Subcutaneous abdominal adipose tissue (tissue), 5 donors: ENCODE data around the gene CBX2.

ENCODE experiments used
- H3K27ac ChIP-seq: one replicate; pipeline ENCODE4 v1.7.0; 2013; ENCODE audit warnings: low read depth, mild to moderate bottlenecking, inconsistent platforms, low read length, moderate library complexity
- H3K27me3 ChIP-seq, 5 donors: one replicate each; pipeline ENCODE4 v1.7.0; 2013; ENCODE audit warnings: low read length in 5 of 5, inconsistent platforms in 1 of 5; ENCODE audit not compliant: control insufficient read depth in 5 of 5, insufficient read depth in 4 of 5
- H3K36me3 ChIP-seq, 5 donors: one replicate each; pipeline ENCODE4 v1.7.0; 2013; ENCODE audit warnings: low read length in 5 of 5; ENCODE audit not compliant: control insufficient read depth in 5 of 5, insufficient read depth in 5 of 5
- H3K4me1 ChIP-seq, 5 donors: one replicate each; pipeline ENCODE4 v1.7.0; 2013; ENCODE audit warnings: low read length in 5 of 5, mild to moderate bottlenecking in 3 of 5, moderate library complexity in 1 of 5; ENCODE audit not compliant: control insufficient read depth in 5 of 5, insufficient read depth in 5 of 5
- H3K4me3 ChIP-seq, 5 donors: one replicate each; pipeline ENCODE4 v1.7.0; 2013; ENCODE audit warnings: low read length in 5 of 5, low read depth in 1 of 5
- H3K9ac ChIP-seq, 5 donors: one replicate each; pipeline ENCODE4 v1.7.0; 2013; ENCODE audit warnings: low read length in 5 of 5, mild to moderate bottlenecking in 4 of 5, moderate library complexity in 3 of 5
- H3K9me3 ChIP-seq, 5 donors: one replicate each; pipeline ENCODE4 v1.7.0; 2013; ENCODE audit warnings: low read length in 5 of 5; ENCODE audit not compliant: control insufficient read depth in 5 of 5
- donor health status: healthy.
- donor health status: healthy.
- donor health status: healthy.
- donor health status: healthy.
- donor health status: healthy.

The CBX2 gene

GRCh38 chr17:79735096-79735495 lies 42.9 kb upstream of the CBX2 start:
- Histone ChIP-seq H3K9me3 (no peaks in the 10 kb centered on the region), H3K36me3 (no peaks in the 10 kb centered on the region), H3K27me3 (peaks cover 11 to 24% (median 20%) of the 10 kb centered on the region in 5 donors), H3K9ac (no peak overlapping the region), H3K4me3 (no peak overlapping the region), H3K4me1 (peaks cover 0 to 16% (median 11%) of the 10 kb centered on the region in 5 donors), H3K27ac (no peak overlapping the region)

GRCh38 chr17:79737046-79737921 lies 40.7 kb upstream of the CBX2 start:
- no peak overlapping the region for H3K4me3 ChIP-seq
- peaks cover 22 to 36% (median 29%) of the 10 kb centered on the region in 5 donors for H3K27me3 ChIP-seq

GRCh38 chr17:79737922-79738578 lies 39.9 kb upstream of the CBX2 start:
- Histone ChIP-seq H3K9me3 (no peaks in the 10 kb centered on the region), H3K27ac (no peak overlapping the region), H3K27me3 (peaks cover 22 to 41% (median 33%) of the 10 kb centered on the region in 5 donors), H3K4me3 (no peak overlapping the region), H3K4me1 (peaks cover 0 to 14% (median 14%) of the 10 kb centered on the region in 5 donors), H3K36me3 (no peaks in the 10 kb centered on the region), H3K9ac (no peak overlapping the region)

More at GRCh38 chr17:79737046-79737921, 40.7 kb upstream of the CBX2 start:
- H3K9ac ChIP-seq: no peak overlapping the region
- H3K27ac ChIP-seq: no peak overlapping the region
- peaks cover 0 to 21% (median 19%) of the 10 kb centered on the region in 5 donors for H3K4me1 ChIP-seq
- no peaks in the 10 kb centered on the region for H3K9me3 ChIP-seq
- H3K36me3 ChIP-seq: no peaks in the 10 kb centered on the region

- H3K9ac ChIP-seq: no peak overlapping the region
- H3K9me3 ChIP-seq: no peaks in the 10 kb centered on the region
- H3K4me3 ChIP-seq: no peak overlapping the region
- peaks cover 22 to 41% (median 33%) of the 10 kb centered on the region in 5 donors for H3K27me3 ChIP-seq
- peaks cover 0 to 9% (median 8%) of the 10 kb centered on the region in 5 donors for H3K4me1 ChIP-seq
- no peaks in the 10 kb centered on the region for H3K36me3 ChIP-seq
- H3K27ac ChIP-seq: no peak overlapping the region
Measured at GRCh38 chr17:79738643-79739042, 39.3 kb upstream of the CBX2 start.

- Histone ChIP-seq H3K9ac (no peak overlapping the region), H3K27ac (no peak overlapping the region), H3K4me3 (no peak overlapping the region), H3K27me3 (peaks cover 22 to 41% (median 33%) of the 10 kb centered on the region in 5 donors), H3K36me3 (no peaks in the 10 kb centered on the region), H3K4me1 (peaks cover 0 to 9% (median 8%) of the 10 kb centered on the region in 5 donors), H3K9me3 (no peaks in the 10 kb centered on the region)
Measured at GRCh38 chr17:79739148-79740062, 38.5 kb upstream of the CBX2 start.

- H3K4me1 ChIP-seq: peaks cover 0 to 9% (median 8%) of the 10 kb centered on the region in 5 donors
- peaks cover 23 to 43% (median 35%) of the 10 kb centered on the region in 5 donors for H3K27me3 ChIP-seq
- no peaks in the 10 kb centered on the region for H3K9me3 ChIP-seq
- no peak overlapping the region for H3K9ac ChIP-seq
- no peak overlapping the region for H3K27ac ChIP-seq
- no peak overlapping the region for H3K4me3 ChIP-seq
- no peaks in the 10 kb centered on the region for H3K36me3 ChIP-seq
Measured at GRCh38 chr17:79740413-79740812, 37.5 kb upstream of the CBX2 start.

- Histone ChIP-seq H3K4me3 (no peak overlapping the region), H3K4me1 (peaks cover 0 to 9% (median 8%) of the 10 kb centered on the region in 5 donors), H3K9ac (no peak overlapping the region), H3K9me3 (no peaks in the 10 kb centered on the region), H3K36me3 (no peaks in the 10 kb centered on the region), H3K27ac (no peak overlapping the region), H3K27me3 (peaks cover 29 to 46% (median 40%) of the 10 kb centered on the region in 5 donors)
Measured at GRCh38 chr17:79741401-79741750, 36.6 kb upstream of the CBX2 start.

GRCh38 chr17:79741751-79742588 lies 36.0 kb upstream of the CBX2 start:
- H3K27ac ChIP-seq: no peak overlapping the region
- H3K36me3 ChIP-seq: no peaks in the 10 kb centered on the region
- H3K27me3 ChIP-seq: peaks cover 30 to 52% (median 44%) of the 10 kb centered on the region in 5 donors
- peak overlapping the region in 1 of 5 donors; percentile 7 for H3K9ac ChIP-seq
- H3K4me3 ChIP-seq: peak overlapping the region in 2 of 5 donors; percentile 12 to 40
- H3K9me3 ChIP-seq: no peaks in the 10 kb centered on the region
- peaks cover 0 to 9% (median 8%) of the 10 kb centered on the region in 5 donors for H3K4me1 ChIP-seq

GRCh38 chr17:79742589-79742918 lies 35.4 kb upstream of the CBX2 start:
- peaks cover 31 to 58% (median 46%) of the 10 kb centered on the region in 5 donors for H3K27me3 ChIP-seq
- H3K4me1 ChIP-seq: peaks cover 0 to 11% (median 8%) of the 10 kb centered on the region in 5 donors
- peak overlapping the region in 1 of 5 donors; percentile 7 for H3K9ac ChIP-seq

More at GRCh38 chr17:79742589-79742918, 35.4 kb upstream of the CBX2 start:
- H3K27ac ChIP-seq: no peak overlapping the region
- H3K4me3 ChIP-seq: no peak overlapping the region
- H3K36me3 ChIP-seq: no peaks in the 10 kb centered on the region
- no peaks in the 10 kb centered on the region for H3K9me3 ChIP-seq
